ENCODE data around the gene WDFY1.

Gene WDFY1

DNA sequence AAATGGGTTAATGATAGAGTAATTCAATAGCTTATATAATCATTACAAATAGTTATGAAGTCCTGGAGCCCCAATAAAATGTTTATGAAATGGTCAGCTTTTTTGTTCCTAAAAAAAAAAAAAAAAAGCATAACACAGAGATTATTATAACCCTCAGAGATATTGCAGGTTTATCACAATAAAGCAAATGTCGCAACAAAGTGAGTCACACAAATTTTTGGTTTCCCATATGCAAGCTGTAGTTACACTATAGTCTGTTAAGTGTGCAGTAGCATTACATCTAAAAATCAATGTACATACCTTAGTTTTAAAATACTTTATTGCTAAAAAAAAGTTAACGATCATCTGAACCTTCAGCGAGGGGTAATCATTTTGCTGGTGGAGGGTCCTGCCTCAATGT lies 20.0 kb downstream of the WDFY1 start:
- peak; percentile 55; the same call in 1 of the 3 replicates for ATAC-seq (ENCODE audit: low read depth)
- H3K9me3 ChIP-seq (ENCODE audit: severe bottlenecking), result peaks cover 9% of the 10 kb centered on the region
- no peak overlapping the region for H3K4me3 ChIP-seq (ENCODE audit: severe bottlenecking)

DNA sequence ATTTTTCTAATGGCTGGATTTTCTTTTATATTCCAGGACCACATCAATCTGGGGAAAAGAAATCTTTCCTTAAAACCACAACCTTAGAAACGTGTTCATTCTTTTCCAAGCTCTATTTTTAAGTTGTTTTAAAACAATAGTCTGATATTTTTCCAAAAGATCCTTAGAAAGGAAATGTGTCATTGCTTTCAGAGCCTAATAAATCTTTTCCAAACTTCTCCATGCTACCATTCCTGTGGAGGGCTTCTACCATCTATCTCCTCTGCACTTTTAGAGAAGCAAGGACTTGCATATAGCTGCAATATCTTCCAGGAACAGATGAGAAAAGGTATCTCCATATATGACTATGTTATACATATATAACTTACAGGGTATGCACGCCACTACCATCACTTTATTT lies 21.2 kb downstream of the WDFY1 start:
- peaks cover 18% of the 10 kb centered on the region; the same call in 1 of the 2 replicates for H3K36me3 ChIP-seq (ENCODE audit: low read depth)
- no peak overlapping the region for H3K27ac ChIP-seq (ENCODE audit: poor library complexity, severe bottlenecking)

More for the DNA sequence above, 20.0 kb downstream of the WDFY1 start:
- Histone ChIP-seq H3K27me3 (ENCODE audit: insufficient read depth, poor library complexity, severe bottlenecking) (no peaks in the 10 kb centered on the region), H3K27ac (ENCODE audit: poor library complexity, severe bottlenecking) (no peak overlapping the region), H3K36me3 (ENCODE audit: low read depth) (peaks cover 18% of the 10 kb centered on the region; the same call in 1 of the 2 replicates), H3K4me1 (ENCODE audit: insufficient read depth, poor library complexity, severe bottlenecking) (peaks cover 4% of the 10 kb centered on the region)
- DNase-seq (ENCODE audit: low spot score), result no peak
- TF ChIP-seq, protein P1, sequence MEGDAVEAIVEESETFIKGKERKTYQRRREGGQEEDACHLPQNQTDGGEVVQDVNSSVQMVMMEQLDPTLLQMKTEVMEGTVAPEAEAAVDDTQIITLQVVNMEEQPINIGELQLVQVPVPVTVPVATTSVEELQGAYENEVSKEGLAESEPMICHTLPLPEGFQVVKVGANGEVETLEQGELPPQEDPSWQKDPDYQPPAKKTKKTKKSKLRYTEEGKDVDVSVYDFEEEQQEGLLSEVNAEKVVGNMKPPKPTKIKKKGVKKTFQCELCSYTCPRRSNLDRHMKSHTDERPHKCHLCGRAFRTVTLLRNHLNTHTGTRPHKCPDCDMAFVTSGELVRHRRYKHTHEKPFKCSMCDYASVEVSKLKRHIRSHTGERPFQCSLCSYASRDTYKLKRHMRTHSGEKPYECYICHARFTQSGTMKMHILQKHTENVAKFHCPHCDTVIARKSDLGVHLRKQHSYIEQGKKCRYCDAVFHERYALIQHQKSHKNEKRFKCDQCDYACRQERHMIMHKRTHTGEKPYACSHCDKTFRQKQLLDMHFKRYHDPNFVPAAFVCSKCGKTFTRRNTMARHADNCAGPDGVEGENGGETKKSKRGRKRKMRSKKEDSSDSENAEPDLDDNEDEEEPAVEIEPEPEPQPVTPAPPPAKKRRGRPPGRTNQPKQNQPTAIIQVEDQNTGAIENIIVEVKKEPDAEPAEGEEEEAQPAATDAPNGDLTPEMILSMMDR (IDR thresholded peaks at IDR 0.05; ENCODE audit: poor library complexity, severe bottlenecking), result no peak

DNA sequence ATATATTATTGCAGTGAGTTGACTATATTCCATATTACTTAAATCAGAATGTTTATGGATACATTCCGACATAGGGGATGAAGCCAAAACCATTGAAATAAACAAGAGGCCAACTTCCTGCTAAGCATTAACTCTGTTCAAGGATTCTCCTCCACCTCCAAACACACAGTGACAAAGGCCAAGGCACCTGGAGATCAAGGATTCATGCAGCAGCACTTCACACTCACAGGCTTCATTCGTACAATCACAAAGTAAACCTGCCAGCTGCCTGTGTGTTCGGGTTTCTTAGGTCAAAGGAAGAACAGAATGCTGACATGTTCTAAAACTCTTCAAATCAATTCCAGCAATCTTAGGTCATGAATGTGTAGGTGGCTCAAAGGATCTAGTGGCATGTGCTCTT lies 22.8 kb downstream of the WDFY1 start:
- Histone ChIP-seq H3K4me1 (ENCODE audit: insufficient read depth, poor library complexity, severe bottlenecking) (peaks cover 4% of the 10 kb centered on the region), H3K9me3 (ENCODE audit: severe bottlenecking) (peaks cover 6% of the 10 kb centered on the region), H3K27me3 (ENCODE audit: insufficient read depth, poor library complexity, severe bottlenecking) (no peaks in the 10 kb centered on the region), H3K4me3 (ENCODE audit: severe bottlenecking) (no peak overlapping the region), H3K36me3 (ENCODE audit: low read depth) (peaks cover 24% of the 10 kb centered on the region), H3K27ac (ENCODE audit: poor library complexity, severe bottlenecking) (no peak overlapping the region)
- DNase-seq (ENCODE audit: low spot score) (no peak), ATAC-seq (ENCODE audit: low read depth) (no peak)
- TF ChIP-seq, protein P1 (IDR thresholded peaks at IDR 0.05; ENCODE audit: poor library complexity, severe bottlenecking), result no peak

More for the DNA sequence above, 21.2 kb downstream of the WDFY1 start:
- TF ChIP-seq, protein P1 (IDR thresholded peaks at IDR 0.05; ENCODE audit: poor library complexity, severe bottlenecking), result no peak
- Histone ChIP-seq H3K9me3 (ENCODE audit: severe bottlenecking) (peaks cover 9% of the 10 kb centered on the region), H3K27me3 (ENCODE audit: insufficient read depth, poor library complexity, severe bottlenecking) (no peaks in the 10 kb centered on the region), H3K4me3 (ENCODE audit: severe bottlenecking) (no peak overlapping the region), H3K4me1 (ENCODE audit: insufficient read depth, poor library complexity, severe bottlenecking) (peaks cover 4% of the 10 kb centered on the region)
- ATAC-seq (ENCODE audit: low read depth) (no peak), DNase-seq (ENCODE audit: low spot score) (no peak)

DNA sequence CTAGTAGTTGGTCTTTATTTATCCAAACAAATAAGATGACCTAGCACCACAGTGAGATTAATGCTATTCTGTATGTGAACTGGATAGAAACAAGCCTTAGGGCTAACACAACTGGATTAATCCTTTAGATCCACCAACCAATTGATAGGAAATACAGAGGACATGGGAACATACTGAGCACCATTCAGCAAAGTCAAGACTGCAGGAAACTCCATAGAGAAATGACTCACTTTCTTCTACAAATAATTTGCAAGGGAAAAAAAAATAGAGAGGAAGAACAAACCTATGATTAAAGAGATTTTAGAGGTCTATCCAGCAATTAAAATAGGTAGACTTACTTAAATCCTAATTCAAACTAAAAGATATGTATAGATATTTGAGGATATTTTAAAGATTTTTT lies 23.9 kb downstream of the WDFY1 start:
- peaks cover 27% of the 10 kb centered on the region for H3K36me3 ChIP-seq (ENCODE audit: low read depth)
- H3K4me1 ChIP-seq (ENCODE audit: insufficient read depth, poor library complexity, severe bottlenecking), result peaks cover 4% of the 10 kb centered on the region
- TF ChIP-seq, protein P1 (IDR thresholded peaks at IDR 0.05; ENCODE audit: poor library complexity, severe bottlenecking), result no peak
- no peak overlapping the region for H3K4me3 ChIP-seq (ENCODE audit: severe bottlenecking)
- H3K27me3 ChIP-seq (ENCODE audit: insufficient read depth, poor library complexity, severe bottlenecking), result no peaks in the 10 kb centered on the region
- H3K9me3 ChIP-seq (ENCODE audit: severe bottlenecking), result no peaks in the 10 kb centered on the region
- ATAC-seq (ENCODE audit: low read depth) (no peak), DNase-seq (ENCODE audit: low spot score) (no peak)
- no peak overlapping the region for H3K27ac ChIP-seq (ENCODE audit: poor library complexity, severe bottlenecking)

DNA sequence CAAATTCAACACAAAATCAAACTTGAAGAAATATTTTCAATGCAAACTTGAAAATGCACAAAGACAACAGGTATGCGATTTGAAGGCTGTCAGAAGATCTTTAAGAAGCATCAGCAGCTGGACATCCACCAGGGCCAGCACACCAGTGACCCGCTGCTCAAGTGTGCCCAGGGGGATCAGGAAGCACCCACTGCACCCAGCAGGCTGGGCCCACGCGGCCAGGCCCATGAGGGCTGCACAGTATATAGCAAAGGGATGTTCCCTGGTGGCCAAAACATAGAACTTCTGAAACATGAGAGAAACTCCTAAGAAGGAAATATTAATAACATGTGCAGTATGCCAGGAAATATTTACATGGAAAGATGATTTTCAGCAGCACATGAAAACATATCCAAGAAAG lies 25.0 kb downstream of the WDFY1 start:
- peaks cover 4% of the 10 kb centered on the region for H3K4me1 ChIP-seq (ENCODE audit: insufficient read depth, poor library complexity, severe bottlenecking)
- H3K4me3 ChIP-seq (ENCODE audit: severe bottlenecking), result no peak overlapping the region
- TF ChIP-seq, protein P1 (IDR thresholded peaks at IDR 0.05; ENCODE audit: poor library complexity, severe bottlenecking), result no peak
- H3K27me3 ChIP-seq (ENCODE audit: insufficient read depth, poor library complexity, severe bottlenecking), result no peaks in the 10 kb centered on the region
- ATAC-seq (ENCODE audit: low read depth), result no peak
- no peak for DNase-seq (ENCODE audit: low spot score)
- H3K27ac ChIP-seq (ENCODE audit: poor library complexity, severe bottlenecking), result no peak overlapping the region
- peaks cover 24% of the 10 kb centered on the region for H3K36me3 ChIP-seq (ENCODE audit: low read depth)
- no peaks in the 10 kb centered on the region for H3K9me3 ChIP-seq (ENCODE audit: severe bottlenecking)

Measured in RWPE2 (cell line).